HEK293T (cell line): ENCODE data around the gene MMS19.

ENCODE experiments used
- BHLHE40 ChIP-seq: fragments of 450-650 bp; IDR thresholded peaks from 2 replicates; pipeline ENCODE4 v1.6.1; 2016; ENCODE audit warnings: mild to moderate bottlenecking, moderate library complexity, borderline replicate concordance
- FOXA1 ChIP-seq: fragments of 450-650 bp; IDR thresholded peaks from 2 replicates; pipeline ENCODE4 v1.6.1; 2016; ENCODE audit warnings: mild to moderate bottlenecking
- FOXM1 ChIP-seq: fragments of 450-650 bp; IDR thresholded peaks from 2 replicates; pipeline ENCODE4 v1.6.1; 2017; ENCODE audit warnings: mild to moderate bottlenecking, borderline replicate concordance
- SP1 ChIP-seq: fragments of 450-650 bp; IDR thresholded peaks from 2 replicates; pipeline ENCODE4 v1.6.1; 2017
- SUZ12 ChIP-seq: fragments of 450-650 bp; IDR thresholded peaks from 2 replicates; pipeline ENCODE4 v1.6.1; 2016; ENCODE audit warnings: mild to moderate bottlenecking
- TARDBP ChIP-seq: fragments of 450-650 bp; IDR thresholded peaks from 2 replicates; pipeline ENCODE4 v1.6.1; 2016

DNA sequence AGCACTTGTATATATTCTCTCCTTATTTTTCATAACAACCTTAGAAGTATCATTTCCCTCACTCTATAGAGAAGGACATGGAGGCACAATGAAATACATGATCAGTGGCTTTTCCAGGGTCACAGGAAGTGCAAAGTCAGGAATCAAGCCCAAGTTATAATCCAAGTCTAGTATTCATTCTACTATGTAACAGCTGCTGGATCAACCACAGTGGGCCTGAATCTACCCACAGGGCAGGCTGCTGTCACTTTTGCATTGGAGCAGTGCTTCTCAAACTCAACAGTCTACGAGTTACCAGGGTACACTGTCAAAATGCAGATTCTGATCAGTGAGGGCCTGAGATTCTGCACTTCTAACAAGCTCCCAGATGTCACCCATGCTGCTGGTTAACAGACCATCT lies 34.0 kb downstream of the MMS19 start:
- no peak for TF ChIP-seq TARDBP
- TF ChIP-seq FOXM1, result no peak
- no peak for TF ChIP-seq FOXA1
- TF ChIP-seq BHLHE40, result no peak
- no peak for TF ChIP-seq SP1
- TF ChIP-seq SUZ12, result no peak
